K562 (cell line): Measurements from ENCODE around the gene LSM14B. TPM values are rescaled to one million over a fixed set of nuclear protein-coding genes. Genes with fewer than 3 reads are reported as not detected.

Experiments
- ATAC-seq: fragments of 200-7000 bp; cut with Tn5 transposase; 3 replicates; pipeline ENCODE4 v1.9.1; 2020; ENCODE audit warnings: moderate library complexity
- BruUV-seq: library from RNA; stranded (reverse); fragments of 400-500 nt; replicated peaks from 2 replicates; lab custom pipeline; 2021; lab: Mats Ljungman, UMichigan
- CTCF ChIA-PET: fragments of 300-600 bp; formaldehyde crosslinking; extraction: SDS; loops from one replicate; lab custom pipeline; 2021; ENCODE audit warnings: low intra/inter-chr PET ratio; lab: Yijun Ruan, JAX
- POLR2A ChIA-PET: fragments of 300-600, 350-650 bp; sonication (Branson Sonifier 250); formaldehyde crosslinking; extraction: SDS; loops from one replicate; lab custom pipeline; 2021; ENCODE audit warnings: antibody characterized with exemption, inconsistent platforms; lab: Yijun Ruan, JAX
- DNase-seq, 4 experiments: peaks; one replicate each; pipeline versions ENCODE4 v3.0.0 to v3.0.0-alpha.2; 2011 to 2018; ENCODE audit warnings: low spot score in 3 of 4, mixed read lengths in 3 of 4; ENCODE audit errors: extremely low read depth in 1 of 4
- FAIRE-seq: peaks from 2 replicates; lab custom pipeline; 2011; peaks lifted over from hg19 to GRCh38; lab: Jason Lieb, UNC
- H2AFZ ChIP-seq: 2 replicates; pipeline ENCODE4 v1.6.0; 2011; ENCODE audit warnings: low read depth, low read length, control low read depth, inconsistent platforms
- H3K27ac ChIP-seq: fragments of 200-600 bp; 3 replicates; pipeline ENCODE4 v1.8.0; 2011; ENCODE audit warnings: low read depth, mild to moderate bottlenecking, control low read depth, inconsistent platforms, low read length, moderate library complexity, mixed read lengths; ENCODE audit errors: extremely low read depth
- H3K27me3 ChIP-seq, 2 experiments: fragments of 300-600 bp in 1 of 2; 2 replicates in 1 of 2; 3 replicates in 1 of 2; pipeline versions ENCODE4 v1.6.0 to v1.8.0; 2011; ENCODE audit warnings: inconsistent platforms in 2 of 2, low read length in 2 of 2, mild to moderate bottlenecking in 1 of 2, mixed read lengths in 1 of 2, moderate library complexity in 1 of 2; ENCODE audit not compliant: control insufficient read depth in 2 of 2, insufficient read depth in 2 of 2
- H3K36me3 ChIP-seq: fragments of 300-600 bp; 3 replicates; pipeline ENCODE4 v1.8.0; 2011; ENCODE audit warnings: mild to moderate bottlenecking, low read length, inconsistent platforms; ENCODE audit not compliant: control insufficient read depth, insufficient read depth
- H3K4me1 ChIP-seq, 2 experiments: fragments of 200-600 bp in 1 of 2; replicated peaks in 1 of 2; 2 replicates in 1 of 2; 3 replicates in 1 of 2; pipeline versions ENCODE4 v1.5.1 to v1.8.0; 2011; ENCODE audit warnings: inconsistent platforms in 2 of 2, low read length in 2 of 2, mild to moderate bottlenecking in 1 of 2, mixed read lengths in 1 of 2, moderate library complexity in 1 of 2; ENCODE audit not compliant: control insufficient read depth in 2 of 2, insufficient read depth in 2 of 2
- H3K4me2 ChIP-seq: 2 replicates; pipeline ENCODE4 v1.6.1; 2011; ENCODE audit warnings: low read length, control low read depth, inconsistent platforms, mixed read lengths; ENCODE audit not compliant: insufficient read depth
- H3K4me3 ChIP-seq: fragments of 200-600 bp; sonication (generic), shearing (Covaris generic); 2 replicates; pipeline ENCODE4 v1.5.1; 2016; ENCODE audit warnings: control low read depth, inconsistent platforms
- H3K79me2 ChIP-seq: fragments of 200-600 bp; 3 replicates; pipeline ENCODE4 v1.8.0; 2011; ENCODE audit warnings: low read length, inconsistent platforms; ENCODE audit not compliant: control insufficient read depth, insufficient read depth
- H3K9ac ChIP-seq, 2 experiments: 2 replicates each; pipeline versions ENCODE4 v1.6.0 to v1.6.1; 2011; ENCODE audit warnings: low read depth in 2 of 2, low read length in 2 of 2, control low read depth in 1 of 2, inconsistent platforms in 1 of 2, mild to moderate bottlenecking in 1 of 2, mixed read lengths in 1 of 2; ENCODE audit not compliant: insufficient read depth in 1 of 2
- H3K9me1 ChIP-seq: one replicate; pipeline ENCODE4 v1.6.0; 2011; ENCODE audit warnings: inconsistent platforms, mild to moderate bottlenecking, low read length, moderate library complexity; ENCODE audit not compliant: control insufficient read depth, insufficient read depth
- H3K9me3 ChIP-seq: replicated peaks from 2 replicates; pipeline ENCODE4 v1.5.1; 2011; ENCODE audit warnings: low read depth, low read length, inconsistent platforms; ENCODE audit not compliant: control insufficient read depth, insufficient read depth
- H4K20me1 ChIP-seq: replicated peaks from 2 replicates; pipeline ENCODE4 v1.6.1; 2011; ENCODE audit warnings: low read length, inconsistent platforms, mixed read lengths; ENCODE audit not compliant: control insufficient read depth, insufficient read depth
- ATF2 ChIP-seq: sonication (generic); formaldehyde crosslinking; IDR thresholded peaks from 2 replicates; pipeline ENCODE4 v1.8.1; 2022; ENCODE audit warnings: missing genetic modification reagents
- E2F6 ChIP-seq, 2 experiments: IDR thresholded peaks; 2 replicates each; pipeline ENCODE4 v1.6.1; 2011; ENCODE audit warnings: borderline replicate concordance in 1 of 2, control low read depth in 1 of 2, low read depth in 1 of 2, low read length in 1 of 2, mild to moderate bottlenecking in 1 of 2, mixed read lengths in 1 of 2, moderate library complexity in 1 of 2; ENCODE audit not compliant: insufficient read depth in 1 of 2, insufficient read length in 1 of 2, poor library complexity in 1 of 2, severe bottlenecking in 1 of 2; ENCODE audit errors: extremely low read depth in 1 of 2
- HNRNPL ChIP-seq: fragments of 200-400 bp; formaldehyde crosslinking; IDR thresholded peaks from 2 replicates; pipeline ENCODE4 v1.6.1; 2017; ENCODE audit warnings: low read depth, mild to moderate bottlenecking, low read length
- ILF3 ChIP-seq: fragments of 450-650 bp; IDR thresholded peaks from 2 replicates; pipeline ENCODE4 v1.6.1; 2018; ENCODE audit warnings: antibody characterized with exemption, mild to moderate bottlenecking, moderate library complexity, borderline replicate concordance
- TRIM24 ChIP-seq, 2 experiments: fragments of 450-650 bp; IDR thresholded peaks; 2 replicates each; pipeline ENCODE4 v1.6.1; 2016
- ZNF224 ChIP-seq: sonication (generic); formaldehyde crosslinking; IDR thresholded peaks from 2 replicates; pipeline ENCODE4 v1.8.0; 2022; ENCODE audit warnings: mild to moderate bottlenecking, missing genetic modification reagents
- ZNF551 ChIP-seq: fragments of 250-450 bp; sonication (Bioruptor Pico); IDR thresholded peaks from 2 replicates; pipeline ENCODE4 v1.5.0; 2021; ENCODE audit warnings: mild to moderate bottlenecking, moderate library complexity
- WGBS: fragments of 100-300 bp; shearing (Covaris generic); methylation state at CpG from one replicate; pipeline ENCODE4 v1.1.6; 2016; ENCODE audit warnings: low coverage, mixed read lengths; ENCODE audit not compliant: insufficient coverage; ENCODE audit errors: missing lambda C conversion rate; 5-methylcytosine and 5-hydroxymethylcytosine counted together
- in situ Hi-C: fragments of 300-500 bp; cut with MboI; formaldehyde crosslinking; loops from 4 replicates; pipeline ENCODE4 v1.15.0; 2018; ENCODE audit warnings: inconsistent platforms, mixed read lengths
- intact Hi-C: fragments of 100-400 bp; cut with micrococcal nuclease; formaldehyde crosslinking; loops from 2 replicates; pipeline ENCODE4 v1.14.2; 2022
- polyA plus RNA-seq, 8 experiments: library from polyadenylated mRNA; depleted of rRNA in 4 of 8; stranded (reverse) in 5 of 8; unstranded in 3 of 8; fragments of >200 nt; fragmentation: Nextera tagmentation in 2 of 8; fragmentation: Illumina TruSeq in 1 of 8; extraction: Ambion mirVana in 2 of 8; extraction: Trizol in 1 of 8; gene quantifications; 2 replicates each; pipeline versions ENCODE4 v1.2.1 to v1.2.3, GENCODE V29; 2011 to 2014; ENCODE audit warnings: inconsistent platforms in 1 of 8, missing spikeins in 1 of 8
- total RNA-seq, 7 experiments: library from RNA; depleted of rRNA in 6 of 7; stranded (reverse); fragments of >200 nt in 6 of 7; fragmentation: Illumina TruSeq in 2 of 7; extraction: Trizol in 2 of 7; gene quantifications; 2 replicates each; pipeline versions ENCODE4 v1.2.1 to v1.2.3, GENCODE V29; 2011 to 2021; ENCODE audit warnings: low replicate concordance in 1 of 7

LSM14B gene
- total and polyA plus RNA-seq, 9 of the 15 experiments (the other 6 are each of a cell fraction or from before 2014, with no cell fraction given) = 0.66 to 36.0 (median 20.2) TPM

- WGBS = 7% methylated on average over 21 of the region's 21 CpGs
- ChIA-PET CTCF (no interaction called here), POLR2A (interaction anchor here (0.7 kb wide), 1 partner anchor 17 kb away, joined by 4 read pairs; no protein-coding TSS in a partner anchor)
- no peaks in the 10 kb centered on the region; the same call in 1 of the 2 replicates for H3K9me3 ChIP-seq
- TF ChIP-seq HNRNPL = no peak
- TF ChIP-seq TRIM24 (IDR thresholded peaks at IDR 0.05) = no peak
- no peak for TF ChIP-seq ZNF224 (CRISPR knock-in tag)
- no peak for TF ChIP-seq E2F6 (IDR thresholded peaks at IDR 0.05; ENCODE audit: borderline replicate concordance in 1 of 2, extremely low read depth in 1 of 2, insufficient read depth in 1 of 2, insufficient read length in 1 of 2, low read depth in 1 of 2, low read length in 1 of 2, poor library complexity in 1 of 2, severe bottlenecking in 1 of 2)
- no peak for TF ChIP-seq ZNF551 (CRISPR knock-in tag)
- no peak for TF ChIP-seq ILF3
- no peak for TF ChIP-seq ATF2 (CRISPR knock-in tag)
- H3K4me3 ChIP-seq = no peak overlapping the region
- H3K27me3 ChIP-seq = peaks cover 35 to 64% of the 10 kb centered on the region in 2 experiments
- H3K9me1 ChIP-seq = no peaks in the 10 kb centered on the region
- FAIRE-seq = no peak
- no peak for ATAC-seq
- no peaks in the 10 kb centered on the region for H3K79me2 ChIP-seq
- no peak overlapping the region for H3K27ac ChIP-seq
- H2AFZ ChIP-seq = no peak overlapping the region
- H4K20me1 ChIP-seq = no peaks in the 10 kb centered on the region
- no peaks in the 10 kb centered on the region for H3K36me3 ChIP-seq
- no peak for DNase-seq
- H3K4me1 ChIP-seq = peaks cover 0 to 23% of the 10 kb centered on the region in 2 experiments; a peak in 3 of 5 replicates
- intact Hi-C loops = no loop called here
- H3K4me2 ChIP-seq = no peak overlapping the region
- BruUV-seq = no TSS peak
- in situ Hi-C loops = no loop called here
- no peak overlapping the region for H3K9ac ChIP-seq
Measured at GRCh38 chr20:62103508-62104233, 18.6 kb upstream of the LSM14B start.
